A549 (cell line): ENCODE results near the gene PRKN. TPM values are rescaled to one million over a fixed set of nuclear protein-coding genes. Genes with fewer than 3 reads are reported as not detected.

Experiments
- ATAC-seq, 2 experiments: fragments of 200-7000 bp in 1 of 2; fragments of >200 bp in 1 of 2; cut with Nextera tagmentation in 1 of 2; cut with Tn5 transposase in 1 of 2; 3 replicates each; pipeline versions ENCODE4 v1.8.0 to v1.9.1; 2018 to 2020; ENCODE audit warnings: mild to moderate bottlenecking in 1 of 2, moderate library complexity in 1 of 2
- CTCF ChIA-PET: fragments of 300-600 bp; sonication (Branson Sonifier 250); formaldehyde crosslinking; extraction: SDS; loops from one replicate; lab custom pipeline; 2021; ENCODE audit warnings: antibody characterized with exemption, inconsistent platforms; lab: Yijun Ruan, JAX
- POLR2A ChIA-PET: fragments of 350-600 bp; formaldehyde crosslinking; extraction: SDS; loops from one replicate; lab custom pipeline; 2021; ENCODE audit warnings: antibody characterized with exemption, inconsistent platforms; lab: Yijun Ruan, JAX
- DNase-seq, 2 experiments: peaks; one replicate each; pipeline versions ENCODE4 v3.0.0 to v3.0.0-alpha.2; 2011 to 2016; ENCODE audit warnings: low read depth in 1 of 2, low spot score in 1 of 2
- FAIRE-seq: peaks from 2 replicates; lab custom pipeline; 2011; peaks lifted over from hg19 to GRCh38; lab: Jason Lieb, UNC
- H3K27ac ChIP-seq, 2 experiments: fragments of >200 bp; sonication (Bioruptor Twin); formaldehyde crosslinking; 3 replicates each; pipeline ENCODE4 v1.5.1; 2016 to 2017
- H3K4me1 ChIP-seq: fragments of >200 bp; sonication (Bioruptor Twin); formaldehyde crosslinking; 3 replicates; pipeline ENCODE4 v1.6.1; 2016
- H3K4me2 ChIP-seq: fragments of >200 bp; sonication (Bioruptor Twin); formaldehyde crosslinking; 3 replicates; pipeline ENCODE4 v1.6.1; 2016
- H3K4me3 ChIP-seq: fragments of >200 bp; sonication (Bioruptor Twin); formaldehyde crosslinking; 3 replicates; pipeline ENCODE4 v1.5.1; 2016
- H3K9me3 ChIP-seq: fragments of >200 bp; sonication (Bioruptor Twin); formaldehyde crosslinking; 3 replicates; pipeline ENCODE4 v1.6.1; 2016
- ATOH8 ChIP-seq: fragments of 250-450 bp; sonication (Bioruptor Pico); IDR thresholded peaks from 2 replicates; pipeline ENCODE4 v1.5.0; 2020; ENCODE audit warnings: low read depth, mild to moderate bottlenecking, moderate library complexity
- EHF ChIP-seq: fragments of 250-450 bp; sonication (Bioruptor Pico); IDR thresholded peaks from 2 replicates; pipeline ENCODE4 v1.5.0; 2020; ENCODE audit warnings: mild to moderate bottlenecking
- EHMT2 ChIP-seq: fragments of 200-600 bp; sonication (generic); IDR thresholded peaks from 2 replicates; pipeline ENCODE4 v1.6.1; 2016; ENCODE audit warnings: antibody characterized with exemption, low read depth, mild to moderate bottlenecking, moderate library complexity
- ESRRA ChIP-seq: fragments of 150-350 bp; IDR thresholded peaks from 2 replicates; pipeline ENCODE4 v1.6.1; 2014; ENCODE audit warnings: mild to moderate bottlenecking, low read length, borderline replicate concordance
- FOSL2 ChIP-seq, 2 experiments: fragments of 450-650 bp in 1 of 2; fragments of >200 bp in 1 of 2; sonication (Bioruptor Twin) in 1 of 2; formaldehyde crosslinking; IDR thresholded peaks; 2 replicates each; pipeline versions ENCODE4 v1.5.0 to v1.6.1; 2016 to 2020; ENCODE audit warnings: mild to moderate bottlenecking in 1 of 2, moderate library complexity in 1 of 2
- FOXS1 ChIP-seq: fragments of 250-450 bp; sonication (Bioruptor Pico); IDR thresholded peaks from 2 replicates; pipeline ENCODE4 v1.5.0; 2020; ENCODE audit warnings: mild to moderate bottlenecking, moderate library complexity
- HDAC2 ChIP-seq: fragments of 200-600 bp; sonication (generic); IDR thresholded peaks from 2 replicates; pipeline ENCODE4 v1.6.1; 2016
- HEYL ChIP-seq: fragments of 250-450 bp; sonication (Bioruptor Pico); IDR thresholded peaks from 2 replicates; pipeline ENCODE4 v1.8.0; 2021; ENCODE audit warnings: mild to moderate bottlenecking, moderate library complexity
- HOXA7 ChIP-seq: fragments of 250-450 bp; sonication (Bioruptor Pico); IDR thresholded peaks from 2 replicates; pipeline ENCODE4 v1.5.0; 2020; ENCODE audit warnings: mild to moderate bottlenecking, moderate library complexity
- HOXB13 ChIP-seq: fragments of 250-450 bp; sonication (Bioruptor Pico); IDR thresholded peaks from 2 replicates; pipeline ENCODE4 v1.5.0; 2020; ENCODE audit warnings: low read depth, mild to moderate bottlenecking, moderate library complexity
- JUNB ChIP-seq: fragments of >200 bp; sonication (Bioruptor Twin); formaldehyde crosslinking; IDR thresholded peaks from 2 replicates; pipeline ENCODE4 v1.6.1; 2016
- MAX ChIP-seq: IDR thresholded peaks from 2 replicates; pipeline ENCODE4 v1.6.1; 2012
- MYC ChIP-seq: IDR thresholded peaks from 2 replicates; pipeline ENCODE4 v1.6.1; 2012; ENCODE audit warnings: mild to moderate bottlenecking, inconsistent platforms, low read length, improper control_type of control experiment, borderline replicate concordance
- PHF8 ChIP-seq: fragments of 200-600 bp; sonication (generic); IDR thresholded peaks from 2 replicates; pipeline ENCODE4 v1.6.1; 2016; ENCODE audit warnings: low read depth, mild to moderate bottlenecking, antibody characterized with exemption, moderate library complexity, borderline replicate concordance
- POLR2A ChIP-seq: IDR thresholded peaks from 2 replicates; pipeline ENCODE4 v1.6.1; 2012; ENCODE audit warnings: mild to moderate bottlenecking, low read length
- POLR2AphosphoS2 ChIP-seq: conservative IDR thresholded peaks from 2 replicates; pipeline ENCODE4 v1.6.1; 2012; ENCODE audit warnings: low read length, improper control_type of control experiment, inconsistent platforms
- RCOR1 ChIP-seq: fragments of 150-350 bp; IDR thresholded peaks from 2 replicates; pipeline ENCODE4 v1.6.1; 2014; ENCODE audit warnings: antibody characterized with exemption, low read length, low read depth
- RNF2 ChIP-seq: fragments of 200-600 bp; sonication (generic); IDR thresholded peaks from 2 replicates; pipeline ENCODE4 v1.6.1; 2016; ENCODE audit warnings: low read depth, mild to moderate bottlenecking, antibody characterized with exemption, moderate library complexity, borderline replicate concordance
- SMC3 ChIP-seq: fragments of >200 bp; sonication (Bioruptor Twin); formaldehyde crosslinking; IDR thresholded peaks from 3 replicates; pipeline ENCODE4 v1.6.1; 2018; ENCODE audit warnings: inconsistent platforms
- TP53 ChIP-seq: fragments of 250-450 bp; sonication (Bioruptor Pico); IDR thresholded peaks from 2 replicates; pipeline ENCODE4 v1.5.0; 2021; ENCODE audit warnings: mild to moderate bottlenecking, moderate library complexity
- ZC3H11A ChIP-seq: fragments of 450-650 bp; IDR thresholded peaks from 2 replicates; pipeline ENCODE4 v1.6.1; 2014; ENCODE audit warnings: antibody characterized with exemption, mild to moderate bottlenecking
- ZNF302 ChIP-seq: fragments of 250-450 bp; sonication (Bioruptor Pico); IDR thresholded peaks from 2 replicates; pipeline ENCODE4 v1.9.0; 2021; ENCODE audit warnings: inconsistent platforms, mild to moderate bottlenecking, moderate library complexity
- WGBS: methylation state at CpG from one replicate; pipeline ENCODE4 v1.1.6; 2017; ENCODE audit errors: missing lambda C conversion rate; 5-methylcytosine and 5-hydroxymethylcytosine counted together
- polyA plus RNA-seq, 4 experiments: library from polyadenylated mRNA; depleted of rRNA in 3 of 4; stranded (reverse); fragments of >200 nt; fragmentation: RNase III in 1 of 4; extraction: RNeasy Plus Mini Kit Qiagen cat#74134 plus additional on column Dnase treatment in 1 of 4; gene quantifications; 2 replicates in 3 of 4; 3 replicates in 1 of 4; pipeline ENCODE4 v1.2.3, GENCODE V29; 2011 to 2017
- TF ChIP-seq, protein P1 (sequence below): fragments of >200 bp; sonication (Bioruptor Twin); formaldehyde crosslinking; IDR thresholded peaks from 3 replicates; pipeline ENCODE4 v1.5.1; 2016

The PRKN gene
- polyA plus RNA-seq, 2 of the 4 experiments (the other 2 are of a cell fraction), result 0.36 to 0.39 TPM

DNA sequence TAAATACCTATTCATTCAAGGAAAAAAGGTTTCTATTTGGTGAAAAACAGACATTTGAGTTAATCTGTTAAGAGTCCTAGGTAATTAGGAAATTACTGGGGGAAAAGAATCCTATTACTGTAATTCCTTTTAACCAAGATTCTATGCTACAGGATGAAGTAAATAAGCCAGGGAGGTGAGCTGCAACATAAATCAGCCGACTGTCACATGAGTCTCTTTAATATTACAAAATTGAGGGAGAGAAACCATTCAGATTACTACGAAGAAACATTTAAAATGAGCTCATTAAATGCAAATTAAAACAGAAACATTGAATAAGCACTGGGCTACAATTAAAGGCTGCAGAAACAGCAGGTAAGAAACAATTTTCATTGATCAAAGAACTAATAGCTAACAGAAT, 5.3 kb downstream of the PRKN start:
- POLR2A ChIA-PET, result no interaction called here
- CTCF ChIA-PET, result no interaction called here
- Histone ChIP-seq H3K27ac (no peak overlapping the region), H3K4me3 (no peak overlapping the region), H3K4me1 (peaks cover 4% of the 10 kb centered on the region; the same call in 1 of the 3 replicates), H3K9me3 (no peaks in the 10 kb centered on the region), H3K4me2 (no peak overlapping the region)
- no peak for ATAC-seq
- no peak for DNase-seq
- FAIRE-seq, result no peak
- WGBS, result 33% methylated on average over 2 of the region's 2 CpGs
- TF ChIP-seq RCOR1 (no peak), TP53 (CRISPR knock-in tag) (no peak)

DNA sequence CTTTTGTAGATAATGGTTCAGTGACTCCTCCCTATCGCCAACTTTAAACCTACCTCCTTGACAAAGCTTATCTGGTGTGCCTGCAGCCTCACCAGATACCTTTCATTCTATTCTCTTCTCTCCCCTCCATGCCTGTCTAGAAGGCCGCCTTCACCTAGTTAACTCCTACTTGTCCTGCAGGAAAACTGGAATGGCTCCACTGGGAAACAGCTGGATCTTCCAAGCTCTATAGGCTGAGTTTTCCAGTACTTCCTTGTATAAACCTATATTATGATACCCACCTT, 6.2 kb downstream of the PRKN start:
- Histone ChIP-seq H3K4me2 (no peak overlapping the region), H3K9me3 (no peaks in the 10 kb centered on the region), H3K27ac (no peak overlapping the region), H3K4me3 (no peak overlapping the region), H3K4me1 (no peaks in the 10 kb centered on the region; the same call in 2 of the 3 replicates)
- no peak for TF ChIP-seq JUNB
- TF ChIP-seq HOXB13, result no peak
- TF ChIP-seq HDAC2, result no peak
- TF ChIP-seq RNF2, result no peak
- no peak for TF ChIP-seq PHF8
- no peak for TF ChIP-seq ATOH8 (CRISPR knock-in tag)
- TF ChIP-seq EHF, result no peak
- TF ChIP-seq ZC3H11A, result no peak
- no peak for TF ChIP-seq POLR2AphosphoS2
- ATAC-seq (no peak), FAIRE-seq (no peak), DNase-seq (no peak)
- POLR2A ChIA-PET, result no interaction called here
- WGBS, result 86% methylated on average over 2 of the region's 2 CpGs
- CTCF ChIA-PET, result no interaction called here

GRCh38 chr6:162719528-162719927, 8.0 kb downstream of the PRKN start:
- Histone ChIP-seq H3K4me3 (no peak overlapping the region), H3K4me2 (no peak overlapping the region), H3K9me3 (no peaks in the 10 kb centered on the region), H3K27ac (no peak overlapping the region), H3K4me1 (no peaks in the 10 kb centered on the region)
- FAIRE-seq (no peak), ATAC-seq (no peak), DNase-seq (no peak)
- TF ChIP-seq SMC3 (no peak), MYC (no peak), EHMT2 (no peak)
- ChIA-PET POLR2A (no interaction called here), CTCF (no interaction called here)
- WGBS, result 77% methylated on average over 1 of the region's 1 CpG

DNA sequence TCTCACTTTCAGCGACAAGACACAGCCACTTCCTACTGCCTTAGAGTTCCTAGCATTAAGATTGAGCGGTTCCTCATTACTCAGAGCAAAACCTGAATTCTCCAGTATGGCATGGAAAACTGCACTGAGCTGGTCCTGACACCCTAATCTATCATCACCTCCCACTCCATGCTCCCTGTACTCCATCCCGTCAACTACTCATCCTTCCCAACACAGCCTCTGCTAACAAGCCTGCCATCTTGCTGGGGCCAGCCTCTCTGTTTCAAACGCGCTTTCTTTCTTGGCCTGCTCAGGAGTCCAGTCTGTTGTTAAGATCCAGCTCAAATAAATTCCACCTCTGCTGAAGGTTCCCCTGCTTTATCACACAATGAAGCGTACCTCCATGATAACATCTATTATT, 12.0 kb downstream of the PRKN start:
- ChIA-PET CTCF (no interaction called here), POLR2A (no interaction called here)
- ATAC-seq, result no peak
- H3K4me1 ChIP-seq, result no peaks in the 10 kb centered on the region
- no peak overlapping the region for H3K4me3 ChIP-seq
- 80% methylated on average over 6 of the region's 6 CpGs for WGBS
- H3K27ac ChIP-seq, result no peak overlapping the region
- no peaks in the 10 kb centered on the region for H3K9me3 ChIP-seq
- DNase-seq, result no peak
- no peak for FAIRE-seq
- TF ChIP-seq HOXA7 (CRISPR knock-in tag), result no peak
- TF ChIP-seq RCOR1, result no peak
- no peak for TF ChIP-seq TP53 (CRISPR knock-in tag)
- TF ChIP-seq ESRRA, result no peak
- no peak overlapping the region for H3K4me2 ChIP-seq

DNA sequence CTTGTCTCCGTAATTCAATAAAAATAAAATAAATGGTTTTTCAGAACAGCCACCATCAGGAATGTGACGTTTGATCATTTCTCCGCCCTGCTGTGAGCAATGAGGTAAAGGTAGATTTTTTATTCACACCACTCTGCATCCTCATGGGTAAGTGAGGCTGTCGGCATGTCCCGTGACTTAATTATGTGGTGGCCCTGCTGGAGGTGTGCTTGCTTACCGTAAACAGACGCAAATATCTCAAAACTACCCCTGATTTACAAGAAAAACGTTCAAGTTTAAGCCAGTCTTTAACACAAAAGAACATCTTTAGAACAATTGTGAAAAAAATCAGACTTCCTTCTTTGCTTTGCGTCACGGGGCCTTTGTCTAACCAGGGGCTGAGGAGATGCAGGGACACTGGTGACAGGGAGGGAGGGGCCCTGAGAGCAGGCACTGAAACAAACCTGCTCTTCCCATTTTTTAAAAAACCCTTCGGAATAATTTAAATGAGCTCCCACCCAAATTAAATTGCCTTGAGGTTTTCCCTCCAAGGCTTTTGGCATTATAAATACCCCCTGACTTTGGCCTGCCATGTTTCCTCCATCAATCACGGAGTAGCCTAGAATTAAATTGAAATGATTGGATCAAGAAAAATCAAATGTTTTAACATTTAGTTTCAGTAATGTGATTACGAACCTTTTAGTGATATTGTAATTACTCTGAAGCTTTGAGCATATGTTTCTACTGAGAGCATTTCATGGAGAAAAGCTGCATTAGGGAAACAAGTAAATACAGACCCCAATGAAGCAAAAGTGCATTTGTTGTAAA, 13.4 kb downstream of the PRKN start:
- ChIA-PET CTCF (no interaction called here), POLR2A (no interaction called here)
- ATAC-seq (no peak), DNase-seq (no peak), FAIRE-seq (no peak)
- Histone ChIP-seq H3K4me1 (no peaks in the 10 kb centered on the region), H3K9me3 (no peaks in the 10 kb centered on the region), H3K4me2 (no peak overlapping the region), H3K27ac (no peak overlapping the region), H3K4me3 (no peak overlapping the region)
- TF ChIP-seq POLR2A (no peak), HEYL (CRISPR knock-in tag) (no peak), SMC3 (no peak), MAX (no peak), FOSL2 (IDR thresholded peaks at IDR 0.05) (no peak), FOSL2 (CRISPR knock-in tag; IDR thresholded peaks at IDR 0.05) (no peak), JUNB (no peak), ZNF302 (no peak), EHMT2 (no peak), TP53 (CRISPR knock-in tag) (no peak), FOXS1 (CRISPR knock-in tag) (no peak)
- TF ChIP-seq, protein P1, sequence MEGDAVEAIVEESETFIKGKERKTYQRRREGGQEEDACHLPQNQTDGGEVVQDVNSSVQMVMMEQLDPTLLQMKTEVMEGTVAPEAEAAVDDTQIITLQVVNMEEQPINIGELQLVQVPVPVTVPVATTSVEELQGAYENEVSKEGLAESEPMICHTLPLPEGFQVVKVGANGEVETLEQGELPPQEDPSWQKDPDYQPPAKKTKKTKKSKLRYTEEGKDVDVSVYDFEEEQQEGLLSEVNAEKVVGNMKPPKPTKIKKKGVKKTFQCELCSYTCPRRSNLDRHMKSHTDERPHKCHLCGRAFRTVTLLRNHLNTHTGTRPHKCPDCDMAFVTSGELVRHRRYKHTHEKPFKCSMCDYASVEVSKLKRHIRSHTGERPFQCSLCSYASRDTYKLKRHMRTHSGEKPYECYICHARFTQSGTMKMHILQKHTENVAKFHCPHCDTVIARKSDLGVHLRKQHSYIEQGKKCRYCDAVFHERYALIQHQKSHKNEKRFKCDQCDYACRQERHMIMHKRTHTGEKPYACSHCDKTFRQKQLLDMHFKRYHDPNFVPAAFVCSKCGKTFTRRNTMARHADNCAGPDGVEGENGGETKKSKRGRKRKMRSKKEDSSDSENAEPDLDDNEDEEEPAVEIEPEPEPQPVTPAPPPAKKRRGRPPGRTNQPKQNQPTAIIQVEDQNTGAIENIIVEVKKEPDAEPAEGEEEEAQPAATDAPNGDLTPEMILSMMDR, result no peak
- 70% methylated on average over 13 of the region's 13 CpGs for WGBS
